Activated T-helper 2 cell treated with anti-CD3 and anti-CD28 coated beads, Interferon-gamma antibody, Interleukin-2, Interleukin-4, amounts not matched to agents 10 μg/mL and 5 μg/mL and 100 μg/mL, durations not matched to agents 14 hours and 24 hours and 36 hours (primary cell): ENCODE data around the gene PDGFRB. TPM values are rescaled to one million over a fixed set of nuclear protein-coding genes. Genes with fewer than 3 reads are reported as not detected.

Source experiments
- DNase-seq: peaks from one replicate; pipeline ENCODE4 v3.0.0; 2021; ENCODE audit warnings: low spot score
- H3K27ac Mint-ChIP-seq: one replicate; pipeline ENCODE4 v1.8.0; 2021; ENCODE audit warnings: mixed read lengths
- H3K27me3 Mint-ChIP-seq: one replicate; pipeline ENCODE4 v1.8.0; 2021; ENCODE audit warnings: low read depth, mixed read lengths
- H3K36me3 Mint-ChIP-seq: one replicate; pipeline ENCODE4 v1.8.0; 2021; ENCODE audit warnings: low read depth, mixed read lengths
- H3K4me1 Mint-ChIP-seq: one replicate; pipeline ENCODE4 v1.8.0; 2021; ENCODE audit warnings: low read depth, mixed read lengths
- H3K4me3 Mint-ChIP-seq: one replicate; pipeline ENCODE4 v1.8.0; 2021; ENCODE audit warnings: low read depth, mild to moderate bottlenecking, moderate library complexity, mixed read lengths
- H3K9me3 Mint-ChIP-seq: one replicate; pipeline ENCODE4 v1.8.0; 2021; ENCODE audit warnings: mixed read lengths
- intact Hi-C: fragments of 100-400 bp; cut with micrococcal nuclease; formaldehyde crosslinking; loops from one replicate; pipeline ENCODE4 v1.15.1; 2023
- total RNA-seq: library from RNA; stranded (reverse); gene quantifications from 2 replicates; pipeline ENCODE4 v1.2.3, GENCODE V29; 2022

Gene PDGFRB
- 0.46 and 1.3 TPM in 2 replicates for total RNA-seq

GRCh38 chr5:150155258-150156026 lies at the start of gene PDGFRB:
PDGFRB (minus strand) TSS chr5:150155845; CDS start chr5:150137047, 18,798 bp downstream.
- intact Hi-C loops: no loop called here
- no peak for DNase-seq
- no peak within 1 kb of the TSS for H3K27ac Mint-ChIP-seq

GRCh38 chr5:150204590-150204960 lies 48.9 kb upstream of the PDGFRB start:
- H3K4me3 Mint-ChIP-seq: no peak overlapping the region
- DNase-seq: no peak
- intact Hi-C loops: no loop called here
- no peaks in the 10 kb centered on the region for H3K9me3 Mint-ChIP-seq
- H3K36me3 Mint-ChIP-seq: no peaks in the 10 kb centered on the region
- H3K27me3 Mint-ChIP-seq: peaks cover 14% of the 10 kb centered on the region
- no peak overlapping the region for H3K27ac Mint-ChIP-seq
- H3K4me1 Mint-ChIP-seq: peaks cover 5% of the 10 kb centered on the region

More at GRCh38 chr5:150155258-150156026, at the start of gene PDGFRB:
- H3K9me3 Mint-ChIP-seq: no peaks in the 10 kb centered on the region
- peak within 1 kb of the TSS; percentile 77 for H3K4me3 Mint-ChIP-seq
- H3K27me3 Mint-ChIP-seq: peaks cover 30% of the 10 kb centered on the region
- H3K36me3 Mint-ChIP-seq: no peaks in the 10 kb centered on the region
- peaks cover 5% of the 10 kb centered on the region for H3K4me1 Mint-ChIP-seq

- no peak overlapping the region for H3K4me3 Mint-ChIP-seq
- H3K9me3 Mint-ChIP-seq: no peaks in the 10 kb centered on the region
- intact Hi-C loops: no loop called here
- DNase-seq: no peak
- peaks cover 1% of the 10 kb centered on the region for H3K4me1 Mint-ChIP-seq
- no peak overlapping the region for H3K27ac Mint-ChIP-seq
- no peaks in the 10 kb centered on the region for H3K36me3 Mint-ChIP-seq
- peaks cover 10% of the 10 kb centered on the region for H3K27me3 Mint-ChIP-seq
Measured at GRCh38 chr5:150203832-150204589, 48.4 kb upstream of the PDGFRB start.

- intact Hi-C loops: no loop called here
- no peak for DNase-seq
- Mint-ChIP-seq H3K27me3 (peaks cover 4% of the 10 kb centered on the region), H3K9me3 (no peaks in the 10 kb centered on the region), H3K27ac (no peak overlapping the region), H3K36me3 (no peaks in the 10 kb centered on the region), H3K4me3 (no peak overlapping the region), H3K4me1 (no peaks in the 10 kb centered on the region)
Measured at GRCh38 chr5:150202501-150202900, 46.9 kb upstream of the PDGFRB start.

- DNase-seq: no peak
- intact Hi-C loops: no loop called here
- no peaks in the 10 kb centered on the region for H3K36me3 Mint-ChIP-seq
- no peak overlapping the region for H3K27ac Mint-ChIP-seq
- no peaks in the 10 kb centered on the region for H3K9me3 Mint-ChIP-seq
- H3K27me3 Mint-ChIP-seq: peaks cover 4% of the 10 kb centered on the region
- no peaks in the 10 kb centered on the region for H3K4me1 Mint-ChIP-seq
- no peak overlapping the region for H3K4me3 Mint-ChIP-seq
Measured at GRCh38 chr5:150197476-150197875, 41.8 kb upstream of the PDGFRB start.

GRCh38 chr5:150196986-150197385 lies 41.3 kb upstream of the PDGFRB start:
- intact Hi-C loops: no loop called here
- no peak for DNase-seq
- no peak overlapping the region for H3K4me3 Mint-ChIP-seq
- no peaks in the 10 kb centered on the region for H3K4me1 Mint-ChIP-seq
- H3K9me3 Mint-ChIP-seq: no peaks in the 10 kb centered on the region
- no peak overlapping the region for H3K27ac Mint-ChIP-seq
- no peaks in the 10 kb centered on the region for H3K36me3 Mint-ChIP-seq
- H3K27me3 Mint-ChIP-seq: peaks cover 2% of the 10 kb centered on the region

- intact Hi-C loops: no loop called here
- no peak for DNase-seq
- H3K27ac Mint-ChIP-seq: no peak overlapping the region
- H3K4me1 Mint-ChIP-seq: no peaks in the 10 kb centered on the region
- no peak overlapping the region for H3K4me3 Mint-ChIP-seq
- H3K27me3 Mint-ChIP-seq: peaks cover 4% of the 10 kb centered on the region
- no peaks in the 10 kb centered on the region for H3K36me3 Mint-ChIP-seq
- no peaks in the 10 kb centered on the region for H3K9me3 Mint-ChIP-seq
Measured at GRCh38 chr5:150196514-150196913, 40.9 kb upstream of the PDGFRB start.

- intact Hi-C loops: no loop called here
- H3K36me3 Mint-ChIP-seq: no peaks in the 10 kb centered on the region
- H3K27ac Mint-ChIP-seq: no peak overlapping the region
- no peaks in the 10 kb centered on the region for H3K9me3 Mint-ChIP-seq
- no peaks in the 10 kb centered on the region for H3K4me1 Mint-ChIP-seq
- peaks cover 7% of the 10 kb centered on the region for H3K27me3 Mint-ChIP-seq
- no peak for DNase-seq
- H3K4me3 Mint-ChIP-seq: no peak overlapping the region
Measured at GRCh38 chr5:150195736-150196485, 40.3 kb upstream of the PDGFRB start.

- Mint-ChIP-seq H3K4me3 (no peak overlapping the region), H3K4me1 (no peaks in the 10 kb centered on the region), H3K27me3 (peaks cover 28% of the 10 kb centered on the region), H3K27ac (no peak overlapping the region), H3K9me3 (no peaks in the 10 kb centered on the region), H3K36me3 (no peaks in the 10 kb centered on the region)
- DNase-seq: no peak
- intact Hi-C loops: no loop called here
Measured at GRCh38 chr5:150192462-150192861, 36.8 kb upstream of the PDGFRB start.

GRCh38 chr5:150190987-150191386 lies 35.3 kb upstream of the PDGFRB start:
- H3K4me3 Mint-ChIP-seq: no peak overlapping the region
- no peaks in the 10 kb centered on the region for H3K36me3 Mint-ChIP-seq
- peaks cover 33% of the 10 kb centered on the region for H3K27me3 Mint-ChIP-seq
- H3K9me3 Mint-ChIP-seq: no peaks in the 10 kb centered on the region
- intact Hi-C loops: no loop called here
- H3K27ac Mint-ChIP-seq: no peak overlapping the region
- H3K4me1 Mint-ChIP-seq: no peaks in the 10 kb centered on the region
- DNase-seq: no peak

GRCh38 chr5:150190503-150190979 lies 34.9 kb upstream of the PDGFRB start:
- H3K9me3 Mint-ChIP-seq: no peaks in the 10 kb centered on the region
- H3K4me3 Mint-ChIP-seq: no peak overlapping the region
- DNase-seq: no peak
- intact Hi-C loops: no loop called here
- no peaks in the 10 kb centered on the region for H3K36me3 Mint-ChIP-seq
- H3K4me1 Mint-ChIP-seq: no peaks in the 10 kb centered on the region
- no peak overlapping the region for H3K27ac Mint-ChIP-seq
- peaks cover 33% of the 10 kb centered on the region for H3K27me3 Mint-ChIP-seq

GRCh38 chr5:150189728-150190502 lies 34.3 kb upstream of the PDGFRB start, which contains the start of gene SLC6A7:
SLC6A7 (plus strand) TSS chr5:150190062; CDS start chr5:150190328, 266 bp downstream.
- H3K9me3 Mint-ChIP-seq: no peaks in the 10 kb centered on the region
- DNase-seq: no peak
- no peaks in the 10 kb centered on the region for H3K36me3 Mint-ChIP-seq
- no peaks in the 10 kb centered on the region for H3K4me1 Mint-ChIP-seq
- H3K27me3 Mint-ChIP-seq: peaks cover 34% of the 10 kb centered on the region
- H3K4me3 Mint-ChIP-seq: no peak within 1 kb of the TSS
- H3K27ac Mint-ChIP-seq: no peak within 1 kb of the TSS
- intact Hi-C loops: no loop called here
